Measurements from ENCODE around the gene PGM5. TPM values are rescaled to one million over a fixed set of nuclear protein-coding genes. Genes with fewer than 3 reads are reported as not detected.

PGM5 gene
- total and polyA plus RNA-seq, 2 donors (not counting 3 experiments of a cell fraction or from before 2014, with no cell fraction given), result 0.14 to 1.9 TPM

GRCh38 chr9:68513981-68514380, 157.6 kb downstream of the PGM5 start:
- Histone ChIP-seq H3K4me2 (ENCODE audit: insufficient read depth, low read length) (no peak overlapping the region), H4K20me1 (replicated peaks; ENCODE audit: control insufficient read depth, extremely low read depth, insufficient read depth, low read length) (no peaks in the 10 kb centered on the region), H3K9ac (replicated peaks; ENCODE audit: extremely low read depth, insufficient read depth, low read length) (no peak overlapping the region), H3K9me3 (replicated peaks; ENCODE audit: control insufficient read depth, insufficient read depth, low read length) (no peaks in the 10 kb centered on the region), H2AFZ (ENCODE audit: low read depth, low read length) (no peak overlapping the region), H3K4me1 (ENCODE audit: control insufficient read depth, extremely low read depth, insufficient read depth, low read length) (no peaks in the 10 kb centered on the region), H3K27me3 (ENCODE audit: control insufficient read depth in 2 of 2, insufficient read depth in 2 of 2, low read length in 2 of 2) (no peaks in the 10 kb centered on the region), H3K4me3 (replicated peaks in 1 of 3; ENCODE audit: insufficient read depth in 1 of 3, low read depth in 1 of 3, low read length in 3 of 3) (no peak overlapping the region), H3K79me2 (ENCODE audit: control insufficient read depth, insufficient read depth, low read length) (no peaks in the 10 kb centered on the region), H3K36me3 (ENCODE audit: control insufficient read depth in 2 of 2, extremely low read depth in 1 of 2, insufficient read depth in 2 of 2, low read length in 2 of 2) (no peaks in the 10 kb centered on the region), H3K9me1 (replicated peaks; ENCODE audit: control insufficient read depth, extremely low read depth, insufficient read depth, low read length) (no peaks in the 10 kb centered on the region), H3K27ac (ENCODE audit: insufficient read depth, low read depth, low read length) (no peak overlapping the region)
- BruUV-seq (replicated peaks), result no TSS peak
- ChIA-PET CTCF (no interaction called here), POLR2A (no interaction called here)
- no peak for TF ChIP-seq MYC (IDR thresholded peaks at IDR 0.05; ENCODE audit: low read depth, low read length)
- TF ChIP-seq JUN (IDR thresholded peaks at IDR 0.05; ENCODE audit: borderline replicate concordance, insufficient read depth, insufficient read length, low read depth), result no peak
- TF ChIP-seq MAX (IDR thresholded peaks at IDR 0.05; ENCODE audit: insufficient read depth, insufficient read length), result no peak
- no peak for TF ChIP-seq POLR2A (IDR thresholded peaks at IDR 0.05; ENCODE audit: low read depth, low read length)
- no peak for TF ChIP-seq FOS (IDR thresholded peaks at IDR 0.05; ENCODE audit: borderline replicate concordance, insufficient read depth, low read length)
- TF ChIP-seq GATA2 (IDR thresholded peaks at IDR 0.05; ENCODE audit: insufficient read depth, insufficient read length, low read depth, low read length), result no peak
- no peak for TF ChIP-seq POLR2AphosphoS5 (IDR thresholded peaks at IDR 0.05; ENCODE audit: insufficient read depth, low read depth, low read length)
- no peak for TF ChIP-seq CTCF (IDR thresholded peaks at IDR 0.05; ENCODE audit: extremely low read depth in 1 of 2, insufficient read depth in 1 of 2, low read depth in 1 of 2, low read length in 2 of 2)
- no peak for TF ChIP-seq EZH2 (IDR thresholded peaks at IDR 0.05; ENCODE audit: borderline replicate concordance, low read depth, low read length, severe bottlenecking)
- no peak for FAIRE-seq
- DNase-seq (ENCODE audit: low read depth, low spot score), result no peak
- dilution Hi-C loops (cut with MboI; ENCODE audit: extremely low pct_ligation_motif_present, low sequenced_read_pairs) (no loop called here), intact Hi-C loops (cut with micrococcal nuclease) (no loop called here)
